OCI-LY1 (cell line): Measurements from ENCODE around the gene CDKAL1.
A peak's percentile ranks its signal among the peaks of the same experiment; 100 is the strongest.
"Not testable (repeated sequence)": the region's sequence is repeated elsewhere in the genome, so short reads cannot be mapped to it uniquely, and the experiment has no call there.

Source experiments
- H2AFZ ChIP-seq: fragments of 200-600 bp; sonication (generic), shearing (Covaris generic); 2 replicates; pipeline ENCODE4 v1.6.0; 2014; ENCODE audit warnings: antibody characterized with exemption, mild to moderate bottlenecking, low read length
- H3F3A ChIP-seq: fragments of 200-600 bp; sonication (generic), shearing (Covaris generic); 2 replicates; pipeline ENCODE4 v1.6.0; 2014; ENCODE audit warnings: mild to moderate bottlenecking, antibody characterized with exemption, low read length, moderate library complexity; ENCODE audit not compliant: insufficient read depth
- H3K27ac ChIP-seq: fragments of 200-600 bp; sonication (generic); 2 replicates; pipeline ENCODE4 v1.5.1; 2014; ENCODE audit warnings: low read length, mixed run types, mild to moderate bottlenecking, low read depth; ENCODE audit not compliant: poor library complexity, severe bottlenecking
- H3K27me3 ChIP-seq: fragments of 200-600 bp; sonication (generic); 2 replicates; pipeline ENCODE4 v1.6.0; 2014; ENCODE audit warnings: antibody characterized with exemption, mild to moderate bottlenecking, low read length, moderate library complexity; ENCODE audit not compliant: insufficient read depth
- H3K36me3 ChIP-seq: fragments of 200-600 bp; sonication (generic); 2 replicates; pipeline ENCODE4 v1.6.1; 2014; ENCODE audit warnings: mild to moderate bottlenecking, antibody characterized with exemption, low read length, moderate library complexity, mixed read lengths; ENCODE audit not compliant: insufficient read depth
- H3K4me1 ChIP-seq: fragments of 200-600 bp; sonication (generic); 2 replicates; pipeline ENCODE4 v1.5.1; 2014; ENCODE audit warnings: mild to moderate bottlenecking, low read length, moderate library complexity; ENCODE audit not compliant: insufficient read depth, severe bottlenecking
- H3K4me2 ChIP-seq: fragments of 200-600 bp; sonication (generic), shearing (Covaris generic); 2 replicates; pipeline ENCODE4 v1.6.1; 2014; ENCODE audit warnings: low read length
- H3K4me3 ChIP-seq: fragments of 200-600 bp; sonication (generic); 2 replicates; pipeline ENCODE4 v1.5.1; 2014; ENCODE audit warnings: low read length, low read depth, mild to moderate bottlenecking, mixed read lengths; ENCODE audit not compliant: poor library complexity, severe bottlenecking
- H3K79me2 ChIP-seq: fragments of 200-600 bp; shearing (Covaris generic); 2 replicates; pipeline ENCODE4 v1.6.1; 2016; ENCODE audit warnings: mixed run types, low read length, mixed read lengths; ENCODE audit not compliant: insufficient read depth
- H3K9ac ChIP-seq: fragments of 200-600 bp; sonication (generic), shearing (Covaris generic); 2 replicates; pipeline ENCODE4 v1.6.1; 2014; ENCODE audit warnings: mild to moderate bottlenecking, low read length, mixed read lengths
- H3K9me2 ChIP-seq: fragments of 200-600 bp; sonication (generic), shearing (Covaris generic); 2 replicates; pipeline ENCODE4 v1.6.1; 2014; ENCODE audit warnings: low read depth, mild to moderate bottlenecking, low read length, mixed read lengths
- H3K9me3 ChIP-seq: fragments of 200-600 bp; shearing (Covaris generic); 2 replicates; pipeline ENCODE4 v1.6.1; 2014; ENCODE audit warnings: low read length, mixed read lengths
- H4K20me1 ChIP-seq: fragments of 200-600 bp; sonication (generic), shearing (Covaris generic); 2 replicates; pipeline ENCODE4 v1.6.0; 2016; ENCODE audit warnings: mild to moderate bottlenecking, low read length; ENCODE audit not compliant: insufficient read depth
- CTCF ChIP-seq: fragments of 200-600 bp; sonication (generic), shearing (Covaris generic); IDR thresholded peaks from 2 replicates; pipeline ENCODE4 v1.5.1; 2017; ENCODE audit warnings: mild to moderate bottlenecking, antibody characterized with exemption, low read length, moderate library complexity, mixed read lengths
- EZH2 ChIP-seq: fragments of 200-600 bp; sonication (generic), shearing (Covaris generic); IDR thresholded peaks from 2 replicates; pipeline ENCODE4 v1.8.0; 2017; ENCODE audit warnings: borderline replicate concordance, mixed run types, mild to moderate bottlenecking, antibody characterized with exemption, low read length, moderate library complexity, mixed read lengths

CDKAL1 gene

DNA sequence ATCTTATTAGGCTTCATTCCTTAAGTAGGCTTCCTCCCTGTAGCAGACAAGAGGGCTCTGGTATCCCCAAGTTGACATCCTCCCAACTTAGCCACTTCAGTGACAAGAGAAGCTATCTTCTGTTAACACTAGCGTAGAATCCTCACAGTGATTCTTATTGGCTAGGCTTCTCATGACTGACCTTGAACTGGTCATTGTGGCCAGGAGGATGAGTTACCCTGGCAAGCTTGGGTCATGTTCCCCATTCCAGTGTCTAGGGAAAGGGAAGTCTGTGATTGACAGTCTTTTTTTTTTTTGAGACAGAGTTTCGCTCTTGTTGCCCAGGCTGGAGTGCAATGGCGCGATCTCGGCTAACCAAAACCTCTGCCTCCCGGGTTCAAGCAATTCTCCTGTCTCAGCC is 7.1 kb downstream of the CDKAL1 start:
- TF ChIP-seq EZH2, result no peak
- no peaks in the 10 kb centered on the region for H3F3A ChIP-seq

GRCh38 chr6:20542927-20543602 is 8.8 kb downstream of the CDKAL1 start:
- H3K27ac ChIP-seq, result peak overlapping the region; percentile 35
- TF ChIP-seq EZH2, result no peak
- no peak for TF ChIP-seq CTCF

More for the DNA sequence above, 7.1 kb downstream of the CDKAL1 start:
- H3K9me2 ChIP-seq, result no peaks in the 10 kb centered on the region
- 0 out of 2 replicates have a peak, but pooled peaks cover 5% of the 10 kb centered on the region for H3K9me3 ChIP-seq
- H2AFZ ChIP-seq, result no peak overlapping the region
- no peaks in the 10 kb centered on the region for H4K20me1 ChIP-seq
- H3K4me2 ChIP-seq, result no peak overlapping the region
- H3K36me3 ChIP-seq, result peaks cover 48% of the 10 kb centered on the region
- no peak overlapping the region for H3K27ac ChIP-seq
- peaks cover 11% of the 10 kb centered on the region for H3K4me1 ChIP-seq
- no peaks in the 10 kb centered on the region for H3K27me3 ChIP-seq
- H3K79me2 ChIP-seq, result peaks cover 16% of the 10 kb centered on the region
- H3K4me3 ChIP-seq, result no peak overlapping the region
- H3K9ac ChIP-seq, result no peak overlapping the region

GRCh38 chr6:20548264-20548663 is 14.0 kb downstream of the CDKAL1 start:
- Histone ChIP-seq H3K79me2 (0 out of 2 replicates have a peak, but pooled peaks cover 3% of the 10 kb centered on the region), H3K27ac (no peak overlapping the region), H2AFZ (no peak overlapping the region), H3K4me1 (peaks cover 2% of the 10 kb centered on the region), H3K4me2 (no peak overlapping the region), H3K9me2 (no peaks in the 10 kb centered on the region), H3K4me3 (no peak overlapping the region), H3K9me3 (0 out of 2 replicates have a peak, but pooled peaks cover 5% of the 10 kb centered on the region), H3K9ac (no peak overlapping the region), H3K27me3 (no peaks in the 10 kb centered on the region), H3K36me3 (peaks cover 72% of the 10 kb centered on the region), H4K20me1 (no peaks in the 10 kb centered on the region), H3F3A (no peaks in the 10 kb centered on the region)
- no peak for TF ChIP-seq CTCF
- TF ChIP-seq EZH2, result no peak

More at GRCh38 chr6:20542927-20543602, 8.8 kb downstream of the CDKAL1 start:
- Histone ChIP-seq H3K27me3 (no peaks in the 10 kb centered on the region), H3F3A (no peaks in the 10 kb centered on the region), H3K36me3 (peaks cover 63% of the 10 kb centered on the region), H3K9me3 (0 out of 2 replicates have a peak, but pooled peaks cover 5% of the 10 kb centered on the region), H3K9ac (no peak overlapping the region), H3K4me2 (no peak overlapping the region), H3K9me2 (no peaks in the 10 kb centered on the region), H3K4me1 (peaks cover 11% of the 10 kb centered on the region), H4K20me1 (no peaks in the 10 kb centered on the region), H3K79me2 (peaks cover 11% of the 10 kb centered on the region; the same call in 1 of the 2 replicates), H2AFZ (no peak overlapping the region), H3K4me3 (no peak overlapping the region)

- not testable (repeated sequence) for H3K27ac ChIP-seq, H3K79me2 ChIP-seq
- peaks cover 79% of the 10 kb centered on the region for H3K36me3 ChIP-seq
Measured at GRCh38 chr6:20549398-20549797, 15.1 kb downstream of the CDKAL1 start.

More at GRCh38 chr6:20549398-20549797, 15.1 kb downstream of the CDKAL1 start:
- H3K27me3 ChIP-seq, H4K20me1 ChIP-seq, H3K4me1 ChIP-seq, H3K9ac ChIP-seq, H3K9me3 ChIP-seq, H2AFZ ChIP-seq, H3F3A ChIP-seq, H3K9me2 ChIP-seq, H3K4me3 ChIP-seq, H3K4me2 ChIP-seq: not testable (repeated sequence)
